Right lobe of liver (tissue), 4 donors: ENCODE results near the gene FUT2.

Experiments used
- POLR2A ChIP-seq: fragments of 450-650 bp; IDR thresholded peaks from one replicate; pipeline ENCODE4 v1.6.1; 2017; ENCODE audit warnings: antibody characterized with exemption, mild to moderate bottlenecking
- TF ChIP-seq, protein P1 (sequence below), 4 donors: fragments of 200-600 bp in 3 of 4; fragments of 450-650 bp in 1 of 4; IDR thresholded peaks; one replicate each; pipeline versions ENCODE4 v1.5.1 to v1.8.0; 2016 to 2022; ENCODE audit warnings: antibody characterized with exemption in 4 of 4, mild to moderate bottlenecking in 2 of 4
- donor health status: DM: no; HTN: no; CAD: no.
- donor health status: DM: no; HTN: no; CAD: no.
- donor health status: DM: no; HTN: yes; CAD: no.

- TF ChIP-seq, protein P1, sequence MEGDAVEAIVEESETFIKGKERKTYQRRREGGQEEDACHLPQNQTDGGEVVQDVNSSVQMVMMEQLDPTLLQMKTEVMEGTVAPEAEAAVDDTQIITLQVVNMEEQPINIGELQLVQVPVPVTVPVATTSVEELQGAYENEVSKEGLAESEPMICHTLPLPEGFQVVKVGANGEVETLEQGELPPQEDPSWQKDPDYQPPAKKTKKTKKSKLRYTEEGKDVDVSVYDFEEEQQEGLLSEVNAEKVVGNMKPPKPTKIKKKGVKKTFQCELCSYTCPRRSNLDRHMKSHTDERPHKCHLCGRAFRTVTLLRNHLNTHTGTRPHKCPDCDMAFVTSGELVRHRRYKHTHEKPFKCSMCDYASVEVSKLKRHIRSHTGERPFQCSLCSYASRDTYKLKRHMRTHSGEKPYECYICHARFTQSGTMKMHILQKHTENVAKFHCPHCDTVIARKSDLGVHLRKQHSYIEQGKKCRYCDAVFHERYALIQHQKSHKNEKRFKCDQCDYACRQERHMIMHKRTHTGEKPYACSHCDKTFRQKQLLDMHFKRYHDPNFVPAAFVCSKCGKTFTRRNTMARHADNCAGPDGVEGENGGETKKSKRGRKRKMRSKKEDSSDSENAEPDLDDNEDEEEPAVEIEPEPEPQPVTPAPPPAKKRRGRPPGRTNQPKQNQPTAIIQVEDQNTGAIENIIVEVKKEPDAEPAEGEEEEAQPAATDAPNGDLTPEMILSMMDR (IDR thresholded peaks at IDR 0.05) = no peak
- no peak for TF ChIP-seq POLR2A
Observed at GRCh38 chr19:48660852-48661710, 34.7 kb upstream of the FUT2 start.
